Neuron (in vitro differentiated cells): Measurements from ENCODE around the gene EEF1G.
"Not testable (repeated sequence)": the region's sequence is repeated elsewhere in the genome, so short reads cannot be mapped to it uniquely, and the experiment has no call there.

Experiments
- H2AFZ ChIP-seq: one replicate; pipeline ENCODE4 v1.6.1; 2013; ENCODE audit warnings: low read depth, mild to moderate bottlenecking, inconsistent platforms, low read length, moderate library complexity
- H3K27me3 ChIP-seq: one replicate; pipeline ENCODE4 v1.6.1; 2013; ENCODE audit warnings: low read length; ENCODE audit not compliant: insufficient read depth
- H3K36me3 ChIP-seq: one replicate; pipeline ENCODE4 v1.6.1; 2013; ENCODE audit warnings: low read length; ENCODE audit not compliant: insufficient read depth
- H3K4me1 ChIP-seq: one replicate; pipeline ENCODE4 v1.6.1; 2013; ENCODE audit warnings: low read length; ENCODE audit not compliant: insufficient read depth
- H3K4me3 ChIP-seq: 2 replicates; pipeline ENCODE4 v1.5.1; 2013; ENCODE audit warnings: mild to moderate bottlenecking, low read length, moderate library complexity
- H3K9me3 ChIP-seq: one replicate; pipeline ENCODE4 v1.6.1; 2013; ENCODE audit warnings: low read length

EEF1G gene

DNA sequence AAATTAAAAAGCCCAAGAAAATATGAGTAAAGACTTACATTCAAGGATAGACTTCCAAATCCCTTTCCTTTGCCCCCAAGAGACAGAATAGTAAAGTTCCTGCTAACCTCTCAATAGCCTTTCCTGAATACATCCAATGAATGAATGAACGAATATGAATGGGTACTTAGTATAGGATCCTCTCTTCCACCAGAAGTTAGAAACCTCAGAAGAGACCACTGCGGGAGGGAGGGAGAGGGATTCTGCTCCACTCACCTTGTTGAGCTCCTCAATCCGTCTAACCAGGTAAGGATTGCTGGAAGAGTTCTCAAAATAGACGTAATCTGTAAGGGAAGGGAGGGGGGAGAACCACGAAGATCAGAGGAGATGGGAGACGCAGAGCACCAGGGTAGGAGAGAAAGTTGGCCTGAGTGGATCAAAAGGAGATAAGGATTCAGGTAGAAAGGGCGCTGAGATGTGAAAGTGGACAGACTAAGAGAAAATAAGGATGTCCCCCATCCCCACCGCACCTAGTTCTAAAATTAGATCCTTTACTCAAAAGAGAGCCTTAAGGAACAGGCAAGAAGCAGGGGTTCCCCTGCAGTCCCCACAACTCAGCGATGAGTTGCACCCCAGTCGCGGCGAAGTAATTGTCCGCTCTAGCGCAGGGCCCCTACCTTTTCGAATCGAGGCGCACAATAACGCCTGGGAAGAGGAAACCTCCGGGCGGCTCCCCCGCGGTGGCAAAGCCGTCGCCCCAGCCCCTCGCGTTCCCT lies 26.9 kb upstream of the EEF1G start:
- H2AFZ ChIP-seq: peak overlapping the region; percentile 38
- H3K4me1 ChIP-seq: peaks cover 34% of the 10 kb centered on the region
- H3K27me3 ChIP-seq: no peaks in the 10 kb centered on the region
- peak overlapping the region; percentile 83 for H3K4me3 ChIP-seq
- H3K36me3 ChIP-seq: peaks cover 42% of the 10 kb centered on the region
- H3K9me3 ChIP-seq: no peaks in the 10 kb centered on the region

DNA sequence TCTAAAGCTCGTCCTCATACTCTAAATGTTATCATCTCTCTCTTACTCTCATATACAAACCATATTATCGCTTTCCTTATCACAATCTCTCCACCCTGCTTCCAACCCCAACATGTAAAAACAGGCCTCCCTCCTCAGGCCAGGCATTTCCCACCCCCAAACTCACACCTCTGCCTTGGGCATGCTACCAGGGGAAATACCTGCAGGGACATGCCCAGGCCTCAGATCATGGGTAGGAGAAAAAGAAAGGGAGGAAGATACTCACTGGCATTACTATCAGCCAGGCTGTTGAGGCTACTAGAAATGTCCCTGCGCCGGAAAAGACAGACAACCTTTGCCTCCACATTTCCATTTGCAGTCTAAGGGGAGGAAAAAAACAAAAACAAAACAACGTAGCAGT lies 26.2 kb upstream of the EEF1G start:
- Histone ChIP-seq H3K4me3 (peak overlapping the region; percentile 83), H3K4me1 (peaks cover 31% of the 10 kb centered on the region), H2AFZ (no peak overlapping the region), H3K9me3 (no peaks in the 10 kb centered on the region), H3K36me3 (peaks cover 48% of the 10 kb centered on the region), H3K27me3 (no peaks in the 10 kb centered on the region)

GRCh38 chr11:62599069-62599696 lies 25.5 kb upstream of the EEF1G start:
- peaks cover 55% of the 10 kb centered on the region for H3K36me3 ChIP-seq
- peaks cover 24% of the 10 kb centered on the region for H3K4me1 ChIP-seq
- peak overlapping the region; percentile 83 for H3K4me3 ChIP-seq
- H3K9me3 ChIP-seq: no peaks in the 10 kb centered on the region
- H3K27me3 ChIP-seq: no peaks in the 10 kb centered on the region
- H2AFZ ChIP-seq: no peak overlapping the region

- Histone ChIP-seq H3K4me3 (no peak overlapping the region), H2AFZ (no peak overlapping the region), H3K27me3 (no peaks in the 10 kb centered on the region), H3K4me1 (peaks cover 31% of the 10 kb centered on the region), H3K9me3 (no peaks in the 10 kb centered on the region), H3K36me3 (peaks cover 69% of the 10 kb centered on the region)
These were observed 21.4 kb upstream of the EEF1G start for GRCh38 chr11:62595124-62595523.

DNA sequence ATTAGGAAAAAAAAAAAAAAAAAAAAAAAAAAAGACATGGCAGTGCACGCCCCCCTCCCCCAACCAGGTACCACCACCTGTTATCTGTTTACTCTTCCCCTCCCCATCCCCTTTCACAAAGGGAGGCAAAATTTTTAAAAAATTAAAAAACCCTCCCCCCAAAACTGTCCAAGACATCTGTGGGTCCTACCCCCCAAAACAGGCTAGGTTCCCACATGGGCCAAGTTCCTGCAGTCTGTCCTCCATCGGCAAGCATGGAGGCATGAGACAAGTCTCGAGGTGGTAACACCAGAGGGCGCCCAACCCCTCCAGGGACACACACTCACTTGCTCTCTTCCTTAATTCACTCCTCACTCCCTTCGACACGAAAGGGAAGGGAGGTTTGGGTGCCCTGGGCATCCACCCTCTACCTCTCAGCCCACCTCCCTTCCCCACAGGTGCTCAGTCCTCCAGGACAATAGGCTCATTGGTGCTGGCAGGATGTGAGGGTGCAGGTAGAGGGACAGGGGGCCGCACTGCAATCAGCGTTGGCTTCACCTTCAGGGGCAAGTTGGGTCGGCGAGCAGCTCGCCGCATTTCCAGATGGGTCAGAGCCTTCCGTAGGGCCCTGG lies 19.8 kb upstream of the EEF1G start:
- no peaks in the 10 kb centered on the region for H3K27me3 ChIP-seq
- H3K4me1 ChIP-seq: peaks cover 23% of the 10 kb centered on the region
- no peak overlapping the region for H3K4me3 ChIP-seq
- no peak overlapping the region for H2AFZ ChIP-seq
- H3K9me3 ChIP-seq: no peaks in the 10 kb centered on the region
- H3K36me3 ChIP-seq: peaks cover 57% of the 10 kb centered on the region

DNA sequence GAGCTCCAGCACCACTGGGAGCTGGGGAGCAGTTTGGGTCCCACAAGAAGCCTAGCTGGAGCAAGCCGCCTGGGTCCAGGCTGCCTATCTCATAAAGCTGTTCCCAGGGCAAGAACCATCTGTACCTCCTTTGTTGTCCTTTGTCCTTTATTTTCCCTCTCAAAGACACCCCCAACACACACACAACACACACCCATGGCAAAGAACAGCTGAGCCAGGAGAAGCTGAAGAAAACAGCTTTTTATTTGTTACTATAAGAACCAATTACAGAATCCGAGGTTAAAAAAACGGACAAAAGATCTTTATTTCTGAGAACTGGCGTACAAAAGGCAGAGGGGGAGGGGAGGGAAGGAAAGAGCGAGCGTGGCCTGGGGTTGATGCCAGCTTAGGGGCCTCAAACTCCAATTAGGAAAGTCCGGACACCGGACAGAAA lies 19.3 kb upstream of the EEF1G start:
- Histone ChIP-seq H3K4me3 (no peak overlapping the region), H3K36me3 (peaks cover 54% of the 10 kb centered on the region), H2AFZ (no peak overlapping the region), H3K27me3 (no peaks in the 10 kb centered on the region), H3K4me1 (peaks cover 23% of the 10 kb centered on the region), H3K9me3 (no peaks in the 10 kb centered on the region)

GRCh38 chr11:62592146-62592815 lies 18.6 kb upstream of the EEF1G start:
- no peaks in the 10 kb centered on the region for H3K9me3 ChIP-seq
- H3K4me3 ChIP-seq: peak overlapping the region; percentile 95
- peaks cover 23% of the 10 kb centered on the region for H3K4me1 ChIP-seq
- H3K36me3 ChIP-seq: peaks cover 54% of the 10 kb centered on the region
- no peaks in the 10 kb centered on the region for H3K27me3 ChIP-seq
- no peak overlapping the region for H2AFZ ChIP-seq

DNA sequence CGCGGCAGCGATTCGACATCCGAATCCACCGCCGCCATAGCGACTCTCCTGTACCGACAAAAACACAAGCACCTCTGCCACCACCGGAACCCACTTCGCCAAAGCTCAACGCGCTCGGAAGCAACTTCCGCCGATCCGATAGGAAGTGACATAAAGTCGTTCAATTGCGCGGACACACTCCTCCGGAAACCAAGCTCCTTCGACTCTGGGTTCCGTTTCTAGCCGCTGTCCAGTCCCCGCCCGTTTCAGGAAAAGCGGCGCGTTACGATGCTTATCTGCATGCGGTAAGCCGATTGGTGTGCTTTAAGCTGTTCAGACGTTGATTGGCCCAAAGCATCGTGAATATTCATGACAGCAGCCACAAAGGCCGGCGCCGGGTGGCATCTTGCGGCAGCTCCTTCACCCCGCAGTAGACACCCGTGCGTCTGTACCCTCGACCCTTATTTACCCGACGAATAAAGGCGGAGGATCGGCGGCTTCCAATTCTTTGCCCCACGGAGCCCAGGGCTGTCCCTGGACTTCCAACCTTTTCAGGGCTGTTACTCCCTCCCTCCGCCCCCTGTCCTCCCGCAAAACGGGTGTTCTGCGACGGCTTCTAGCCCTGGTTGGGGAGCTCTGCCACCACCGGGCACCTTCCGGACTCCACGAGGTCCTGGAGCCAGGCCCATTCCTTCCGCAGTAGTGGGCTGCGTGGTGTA lies 17.9 kb upstream of the EEF1G start, which contains the start of gene TUT1:
Gene TUT1 (minus strand): TSS at position 76 of the 698 bp plus-strand sequence. CDS start 38 bp downstream, at position 38.
- H2AFZ ChIP-seq: peak within 1 kb of the TSS; percentile 66
- no peaks in the 10 kb centered on the region for H3K27me3 ChIP-seq
- peaks cover 51% of the 10 kb centered on the region for H3K36me3 ChIP-seq
- H3K9me3 ChIP-seq: no peaks in the 10 kb centered on the region
- H3K4me1 ChIP-seq: peaks cover 23% of the 10 kb centered on the region
- H3K4me3 ChIP-seq: peak within 1 kb of the TSS; percentile 95

- Histone ChIP-seq H3K27me3 (no peaks in the 10 kb centered on the region), H2AFZ (no peak overlapping the region), H3K4me3 (no peak overlapping the region), H3K9me3 (no peaks in the 10 kb centered on the region), H3K4me1 (peaks cover 23% of the 10 kb centered on the region), H3K36me3 (peaks cover 37% of the 10 kb centered on the region)
These were observed 15.4 kb upstream of the EEF1G start for GRCh38 chr11:62588966-62589637.

- peaks cover 46% of the 10 kb centered on the region for H3K36me3 ChIP-seq
- H3K4me3 ChIP-seq, H3K27me3 ChIP-seq, H2AFZ ChIP-seq, H3K4me1 ChIP-seq, H3K9me3 ChIP-seq: not testable (repeated sequence)
These were observed 11.7 kb upstream of the EEF1G start for GRCh38 chr11:62585356-62585755.

GRCh38 chr11:62581735-62582134 lies 8.0 kb upstream of the EEF1G start:
- not testable (repeated sequence) for H3K4me3 ChIP-seq, H2AFZ ChIP-seq, H3K9me3 ChIP-seq, H3K4me1 ChIP-seq, H3K27me3 ChIP-seq
- peaks cover 50% of the 10 kb centered on the region for H3K36me3 ChIP-seq

DNA sequence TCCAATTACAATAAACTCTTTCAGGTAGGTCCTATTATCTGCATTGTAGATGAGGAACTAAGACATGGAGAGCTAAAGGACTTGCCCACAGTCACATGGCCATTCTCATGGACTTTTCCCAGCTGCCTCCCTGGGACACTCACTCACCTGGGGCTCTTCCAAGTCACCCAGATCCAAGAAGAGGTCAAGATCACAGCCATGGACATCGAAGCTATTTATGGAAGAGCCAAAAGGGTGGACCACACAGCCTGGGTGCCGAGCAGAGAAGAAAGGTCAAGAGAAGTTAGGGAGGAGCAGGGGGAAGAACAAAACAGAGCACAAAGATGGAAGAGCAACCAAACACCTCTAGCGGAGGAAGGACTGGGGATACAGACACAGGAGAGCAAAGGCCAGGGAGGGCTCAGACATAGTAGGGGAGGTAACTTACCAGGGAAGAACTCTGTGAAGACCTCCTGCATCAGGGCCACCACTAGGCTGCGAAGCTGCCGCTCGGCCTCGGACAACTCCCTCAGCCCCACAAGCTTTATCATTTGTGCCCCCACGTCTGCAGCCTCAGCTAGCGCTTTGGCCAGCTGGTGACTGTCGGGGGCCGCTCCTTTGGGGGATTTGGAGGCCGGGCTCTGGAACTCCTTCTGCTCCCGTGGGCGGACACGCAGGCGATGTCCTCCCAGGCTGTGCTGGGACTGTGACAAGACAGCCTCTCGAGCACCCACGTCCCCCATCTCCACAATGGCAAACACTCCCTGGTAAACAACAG lies 7.4 kb upstream of the EEF1G start:
- H3K9me3 ChIP-seq: no peaks in the 10 kb centered on the region
- no peak overlapping the region for H2AFZ ChIP-seq
- peaks cover 54% of the 10 kb centered on the region for H3K36me3 ChIP-seq
- H3K4me3 ChIP-seq: no peak overlapping the region
- H3K4me1 ChIP-seq: no peaks in the 10 kb centered on the region
- no peaks in the 10 kb centered on the region for H3K27me3 ChIP-seq
